HG03469 (cell line): ENCODE measurements around the gene DNAH12.
"Not testable (repeated sequence)": the region's sequence is repeated elsewhere in the genome, so short reads cannot be mapped to it uniquely, and the experiment has no call there.

ENCODE experiments used
- ATAC-seq: cut with Tn5 transposase; IDR thresholded peaks from one replicate; pipeline ENCODE4 v1.9.1; 2021; ENCODE audit warnings: mild to moderate bottlenecking, moderate library complexity, moderate number of reproducible peaks; ENCODE audit not compliant: unreplicated experiment

DNAH12 gene

DNA sequence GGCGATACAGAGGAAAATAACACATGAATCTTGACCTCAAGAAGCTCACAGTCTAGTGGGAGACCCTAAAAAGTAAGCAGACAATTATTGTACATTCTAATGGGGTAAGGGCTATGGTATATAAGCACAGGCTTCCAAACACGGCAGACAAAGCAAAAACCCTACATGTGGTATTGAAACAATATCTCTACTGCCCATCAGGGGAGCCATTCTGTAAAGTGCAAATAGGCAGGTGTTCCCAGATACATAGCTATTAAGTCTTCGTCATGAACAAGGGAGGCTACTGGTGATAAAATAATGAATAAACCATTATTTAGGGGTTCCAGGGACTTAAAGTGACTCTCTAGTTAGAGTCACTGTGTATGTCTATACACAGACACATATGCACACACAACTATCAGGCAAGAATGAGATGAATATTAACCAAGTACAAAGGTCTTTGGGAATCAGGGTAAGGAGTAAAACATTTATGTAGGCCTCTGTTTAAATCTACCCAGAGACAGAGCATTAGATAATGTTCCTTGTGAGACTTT, 213.0 kb downstream of the DNAH12 start:
- ATAC-seq: no peak

DNA sequence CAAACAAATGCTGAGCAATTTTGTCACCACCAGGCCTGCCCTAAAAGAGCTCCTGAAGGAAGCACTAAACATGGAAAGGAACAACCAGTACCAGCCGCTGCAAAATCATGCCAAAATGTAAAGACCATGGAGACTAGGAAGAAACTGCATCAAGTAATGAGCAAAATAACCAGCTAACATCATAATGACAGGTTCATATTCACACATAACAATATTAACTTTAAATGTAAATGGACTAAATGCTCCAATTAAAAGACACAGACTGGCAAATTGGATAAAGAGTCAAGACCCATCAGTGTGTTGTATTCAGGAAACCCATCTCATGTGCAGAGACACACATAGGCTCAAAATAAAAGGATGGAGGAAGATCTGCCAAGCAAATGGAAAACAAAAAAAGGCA, 217.6 kb downstream of the DNAH12 start:
- not testable (repeated sequence) for ATAC-seq

DNA sequence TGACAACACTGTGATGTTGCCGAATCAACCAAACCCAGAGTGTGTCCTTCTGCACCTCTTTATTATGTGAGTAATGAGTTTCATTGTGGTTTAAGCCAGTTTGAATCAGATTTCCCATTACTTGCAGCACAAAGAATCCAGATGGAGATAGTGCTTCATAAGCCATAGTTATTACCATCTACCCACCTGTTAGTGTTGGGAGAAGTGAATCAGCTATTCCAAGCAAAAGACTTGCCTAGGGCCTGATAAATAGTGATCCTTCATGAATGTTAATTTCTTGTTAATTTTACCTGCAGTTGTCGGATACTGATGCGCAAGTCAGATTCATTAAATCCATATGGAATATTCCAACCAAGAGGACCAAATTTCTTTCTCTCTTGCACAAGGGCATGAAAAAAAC, 229.9 kb downstream of the DNAH12 start:
- no peak for ATAC-seq

DNA sequence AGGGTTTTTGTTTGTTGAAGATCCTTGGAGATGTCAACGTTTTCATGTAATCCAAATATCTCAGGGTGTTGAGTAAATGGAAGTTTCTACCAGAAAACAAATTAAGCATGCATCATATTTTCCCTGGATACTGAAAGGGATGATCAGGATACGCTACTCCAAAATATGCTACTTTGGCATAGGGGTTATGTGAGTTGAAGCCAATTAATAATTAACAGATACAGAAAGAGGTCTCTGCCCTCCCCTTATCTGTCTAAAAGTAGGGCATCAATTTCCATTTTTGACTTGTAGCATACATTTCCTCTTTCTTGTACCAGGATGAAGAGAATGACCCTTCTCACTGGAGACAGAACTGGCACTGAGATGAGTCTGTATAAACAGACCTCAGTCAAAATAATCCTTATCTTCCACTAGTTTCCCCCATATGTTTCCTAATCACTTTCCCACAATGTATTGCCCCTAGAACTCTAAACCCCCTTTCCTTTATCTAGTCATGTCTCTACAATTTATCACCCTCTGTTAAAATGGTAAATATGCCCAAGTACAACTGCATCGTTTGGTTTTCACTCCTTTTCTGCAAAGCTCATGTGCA, 234.3 kb downstream of the DNAH12 start:
- no peak for ATAC-seq

DNA sequence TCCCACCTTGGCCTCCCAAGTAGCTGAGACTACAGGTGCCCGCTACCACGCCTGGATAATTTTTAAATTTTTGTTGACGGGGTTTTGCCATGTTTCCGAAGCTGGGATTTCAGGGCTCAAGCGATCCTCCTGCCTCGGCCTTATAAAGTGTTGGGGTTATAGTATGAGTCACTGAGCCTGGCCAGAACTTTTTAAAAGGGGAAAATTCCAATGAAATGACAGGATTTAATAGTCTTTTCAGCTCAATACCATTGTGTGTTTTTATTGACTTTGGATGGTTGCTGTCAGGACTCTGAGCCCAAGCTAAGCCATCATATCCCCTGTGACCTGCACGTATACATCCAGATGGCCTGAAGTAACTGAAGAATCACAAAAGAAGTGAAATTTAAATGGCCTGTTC, 240.6 kb downstream of the DNAH12 start:
- ATAC-seq: not testable (repeated sequence)

DNA sequence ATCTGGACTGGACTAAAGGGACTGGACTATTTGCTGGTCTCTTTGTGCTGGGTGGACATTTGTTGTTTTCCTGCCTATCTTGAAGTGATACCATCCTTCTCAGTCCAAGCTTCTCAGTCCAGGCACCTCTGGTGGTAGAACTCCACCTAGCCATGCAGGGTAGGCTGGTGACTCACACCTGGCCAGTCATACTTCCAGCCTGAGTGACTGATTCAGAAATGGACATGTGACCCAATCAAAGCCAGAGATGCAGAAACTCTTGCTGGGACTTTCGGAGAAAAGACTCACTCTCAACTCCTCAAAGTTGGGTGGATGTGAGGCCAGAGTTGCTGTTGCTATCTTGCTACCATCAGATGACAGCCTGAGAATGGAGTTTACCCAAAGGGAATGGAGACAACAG, 246.1 kb downstream of the DNAH12 start:
- no peak for ATAC-seq

DNA sequence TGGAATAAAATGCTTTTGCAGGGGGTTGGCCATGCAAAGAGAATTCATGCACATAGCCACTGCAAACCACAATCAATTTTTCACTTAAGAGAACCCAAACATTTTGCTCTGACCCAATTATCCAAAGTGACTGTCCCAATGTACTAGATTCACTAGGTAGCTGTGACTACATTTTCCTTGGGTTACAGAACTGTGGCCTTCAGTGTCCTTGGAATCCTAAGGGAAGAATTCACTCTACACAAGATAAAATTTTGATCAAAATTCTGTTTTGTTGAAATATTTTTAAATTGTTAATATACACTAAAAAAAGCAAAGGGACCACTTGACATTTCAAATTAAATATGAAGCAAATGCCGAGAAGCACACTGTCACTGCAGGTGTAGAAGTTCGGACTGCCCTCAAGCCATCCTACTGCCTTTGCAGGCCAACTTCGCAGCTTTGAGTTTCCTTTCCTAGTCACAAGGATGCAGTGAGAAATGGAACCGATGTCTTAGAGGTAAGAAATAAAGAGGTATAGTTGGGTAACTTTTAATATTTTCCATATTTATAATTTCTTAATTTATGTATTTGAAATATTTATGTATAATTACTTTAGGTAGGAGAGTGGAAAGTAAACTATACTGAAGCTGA, 251.1 kb downstream of the DNAH12 start:
- ATAC-seq: no peak

DNA sequence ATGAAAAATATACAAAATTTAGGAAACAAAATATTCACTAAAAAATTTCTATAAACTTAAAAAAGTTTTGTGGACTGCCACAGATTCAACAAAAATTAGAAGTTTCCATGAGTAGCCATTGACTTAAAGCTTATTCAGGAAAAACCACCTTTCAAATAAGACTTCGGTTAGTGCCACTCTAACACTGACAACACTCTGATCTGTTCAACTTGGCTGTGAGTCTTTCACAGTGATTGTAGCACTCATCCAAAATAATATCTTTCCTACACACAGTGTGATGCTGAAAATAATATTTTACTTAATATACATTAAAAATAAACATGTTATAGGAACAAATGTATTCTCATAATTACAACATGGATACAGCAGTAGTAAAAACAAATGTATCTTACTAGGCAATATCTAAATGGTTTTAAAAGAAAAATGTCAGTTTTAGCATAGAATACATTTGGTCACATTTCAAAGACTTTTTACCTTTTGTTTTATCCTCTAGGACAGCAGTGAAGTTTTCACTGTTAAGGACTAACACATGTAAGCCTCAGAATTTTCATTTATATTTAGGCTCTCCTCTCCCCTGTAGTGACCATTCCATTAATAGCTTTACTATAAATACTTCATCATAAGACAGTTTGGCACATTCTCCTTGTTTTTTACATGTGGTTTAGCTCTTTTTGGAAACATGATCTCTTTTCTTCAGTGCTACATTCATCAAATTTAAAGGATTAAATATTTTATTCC, 251.8 kb downstream of the DNAH12 start, which contains the start of gene ASB14:
ASB14 (minus strand) TSS at position 527 of the 738 bp plus-strand sequence. CDS start 652 bp downstream, outside the sequence.
- ATAC-seq: no peak

DNA sequence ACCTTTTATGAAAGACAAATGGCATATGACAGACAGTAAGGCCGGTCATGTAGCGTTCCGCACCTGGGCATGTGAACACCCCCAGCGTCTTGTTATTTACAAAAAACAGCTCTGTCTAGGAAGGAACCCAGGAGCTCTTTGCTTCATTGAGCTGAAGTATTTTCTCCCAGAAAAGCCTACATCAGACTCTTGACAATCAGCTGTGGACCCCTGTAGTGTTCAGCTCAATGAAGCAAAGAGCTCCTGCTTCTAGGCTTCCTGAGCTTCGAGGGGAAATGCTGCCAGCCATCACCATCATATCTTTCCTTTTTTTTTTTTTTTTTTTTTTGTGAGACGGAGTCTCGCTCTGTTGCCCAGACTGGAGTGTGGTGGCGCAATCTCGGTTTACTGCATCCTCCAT, 255.7 kb downstream of the DNAH12 start:
- ATAC-seq: no peak

DNA sequence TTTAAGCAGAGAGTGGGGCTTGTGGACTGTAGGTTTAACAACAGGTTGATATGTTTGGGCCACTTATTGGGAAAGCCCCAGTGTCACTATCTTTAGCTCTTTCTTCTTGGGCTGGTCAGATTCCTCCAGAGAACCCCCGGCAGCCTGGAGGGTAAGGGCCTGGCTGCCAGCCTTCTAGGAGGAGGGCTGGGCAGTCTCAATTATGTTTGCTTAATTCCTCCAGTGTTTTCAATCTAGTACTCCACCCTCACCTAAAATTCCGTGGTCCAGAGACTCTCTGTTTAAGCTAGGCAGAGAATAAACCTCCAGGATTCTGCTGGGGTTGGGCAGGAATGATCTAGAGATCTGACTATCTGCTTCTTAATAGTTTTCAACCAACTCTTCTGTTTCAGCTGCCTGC, 256.9 kb downstream of the DNAH12 start:
- no peak for ATAC-seq

DNA sequence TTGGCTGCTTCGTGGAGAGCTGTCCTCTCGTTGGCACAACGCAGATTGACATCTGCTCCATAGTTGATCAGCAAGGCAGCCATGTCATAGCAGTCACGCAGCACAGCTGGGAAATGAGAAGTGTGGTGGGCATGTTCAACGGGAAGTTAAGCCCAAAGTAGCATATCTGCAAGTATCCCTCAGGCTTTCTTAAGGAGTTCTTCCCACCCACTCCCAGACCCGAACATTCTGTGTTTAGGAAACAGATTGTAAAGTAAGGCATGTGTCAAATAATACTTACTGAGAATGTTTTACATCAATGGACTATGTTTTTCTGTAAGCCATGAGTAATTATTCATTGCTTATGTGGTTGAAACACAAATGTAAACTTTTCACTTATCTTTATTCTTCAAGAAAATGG, 260.8 kb downstream of the DNAH12 start:
- no peak for ATAC-seq

DNA sequence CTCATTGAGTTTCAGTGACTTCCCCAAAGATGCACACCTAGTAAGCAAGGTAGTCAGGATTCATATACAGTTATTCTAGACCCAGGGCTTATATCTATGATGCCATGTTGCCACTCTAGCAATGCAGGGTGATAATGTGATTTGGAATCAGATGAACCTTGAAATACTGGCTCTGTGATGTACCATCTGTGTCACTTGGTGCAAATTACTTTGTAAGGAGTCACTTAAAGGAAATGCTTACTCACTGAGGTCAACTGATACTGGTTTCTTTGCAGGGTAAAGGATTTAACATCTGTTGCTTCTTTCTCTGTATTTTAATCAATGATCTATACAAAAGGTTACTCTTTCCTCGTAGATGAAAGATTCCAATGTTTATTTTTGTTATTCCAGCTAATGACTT, 262.4 kb downstream of the DNAH12 start:
- ATAC-seq: no peak

DNA sequence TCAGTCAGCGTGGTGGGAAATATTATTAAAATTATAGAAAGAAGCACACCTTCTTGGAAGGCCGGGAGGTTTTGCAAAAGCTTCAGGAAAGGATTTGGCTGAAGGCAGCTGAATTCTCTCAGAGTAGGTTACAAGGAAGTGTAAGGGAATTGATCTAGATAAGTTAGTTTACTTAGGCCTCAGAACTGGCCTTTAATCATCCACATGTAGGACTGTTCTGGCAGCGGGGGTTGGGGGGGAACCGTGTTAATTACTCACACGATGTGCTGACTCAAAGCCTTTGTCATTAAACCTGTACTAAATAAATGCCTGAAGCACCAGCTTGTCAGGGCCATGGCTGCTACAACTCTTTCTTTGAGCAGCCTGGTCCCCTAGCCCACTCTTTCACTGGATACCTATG, 264.5 kb downstream of the DNAH12 start:
- ATAC-seq: no peak

DNA sequence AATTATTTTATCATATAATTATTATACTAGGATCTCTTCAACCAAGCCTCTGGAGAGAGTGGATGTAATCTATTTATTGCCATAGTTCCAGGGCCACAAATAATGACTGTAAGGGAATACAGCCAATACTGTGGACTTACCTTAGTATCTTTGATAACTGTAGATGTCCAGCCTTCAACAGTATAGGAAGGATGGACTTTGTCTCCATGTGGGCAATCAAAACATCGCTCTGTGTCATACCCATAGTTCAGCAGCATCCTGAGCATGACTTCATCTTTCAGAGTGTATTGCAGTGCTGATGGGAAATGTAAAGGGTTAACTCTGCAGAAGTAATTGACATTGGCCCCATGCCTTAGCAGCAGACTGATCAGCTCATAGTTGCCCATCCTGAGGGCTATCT, 265.9 kb downstream of the DNAH12 start:
- no peak for ATAC-seq

DNA sequence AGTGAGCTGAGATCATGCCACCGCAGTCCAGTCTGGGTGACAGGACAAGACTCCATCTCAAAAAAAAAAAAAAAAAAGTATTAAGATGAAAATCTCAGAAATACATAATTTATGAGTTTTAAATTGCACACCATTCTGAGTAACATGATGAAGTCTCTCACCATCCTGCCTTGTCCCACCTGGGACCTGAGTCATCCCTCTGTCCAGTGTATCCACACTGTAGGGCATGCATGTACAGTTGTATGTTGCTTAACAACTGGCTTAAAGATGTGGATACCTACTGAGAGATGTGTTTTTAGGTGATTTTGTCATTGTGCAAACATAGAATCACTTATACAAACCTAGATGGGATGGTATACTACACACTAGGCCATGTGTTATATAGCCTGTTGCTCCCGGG, 268.8 kb downstream of the DNAH12 start:
- no peak for ATAC-seq

DNA sequence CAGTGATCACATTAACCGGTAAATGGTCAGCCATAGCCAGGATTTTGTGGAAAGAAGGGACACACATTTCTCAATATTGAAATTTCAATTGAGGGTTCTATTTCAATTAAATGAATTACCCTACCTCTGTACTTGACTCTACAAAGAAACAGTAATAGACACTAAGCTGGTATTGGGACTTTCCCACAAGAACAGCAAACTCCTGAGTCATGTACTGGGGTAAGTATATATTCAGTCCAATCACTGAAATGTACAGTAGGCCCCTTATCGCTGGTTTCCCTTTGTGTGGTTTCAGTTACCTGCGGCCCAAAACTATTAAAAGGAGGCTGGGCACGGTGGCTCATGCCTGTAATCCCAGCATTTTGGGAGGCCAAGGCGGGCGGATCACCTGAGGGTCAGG, 269.3 kb downstream of the DNAH12 start:
- ATAC-seq: no peak

DNA sequence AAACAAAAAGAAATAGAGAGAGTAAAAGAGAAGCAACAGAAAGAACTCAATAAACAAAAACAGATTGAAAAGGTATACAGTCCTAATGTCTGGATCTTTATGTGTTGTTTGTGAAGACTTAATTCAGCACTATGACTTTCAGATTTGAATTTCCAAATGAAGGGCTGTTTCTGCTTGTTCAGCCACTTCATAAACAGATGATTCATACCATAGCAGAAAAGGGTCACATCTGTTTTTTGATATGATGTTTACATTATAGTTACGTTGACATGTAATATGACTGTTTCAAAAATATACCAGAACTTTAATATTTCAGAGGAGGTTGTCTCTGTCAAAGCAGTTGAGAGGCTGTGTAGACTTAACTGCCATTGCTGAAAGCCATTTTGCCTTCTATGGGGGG, 275.7 kb downstream of the DNAH12 start:
- ATAC-seq: no peak

DNA sequence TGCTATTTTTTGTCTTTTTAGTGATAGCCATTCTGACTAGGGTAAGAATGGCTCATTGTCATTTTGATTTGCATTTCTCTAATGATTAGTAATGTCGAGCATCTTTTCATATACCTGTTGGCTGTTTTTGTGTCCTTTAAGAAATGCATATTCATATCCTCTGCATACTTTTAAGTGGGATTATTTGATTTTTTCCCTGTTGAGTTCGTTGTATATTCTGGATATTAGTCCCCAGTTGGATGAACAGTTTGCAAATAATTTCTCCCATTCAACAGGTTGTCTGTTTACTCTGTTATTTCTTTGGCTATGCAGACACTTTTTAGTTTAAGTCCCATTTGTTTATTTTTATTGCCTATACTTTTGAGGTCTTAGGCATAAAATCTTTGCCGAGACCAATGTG, 282.2 kb downstream of the DNAH12 start:
- no peak for ATAC-seq

DNA sequence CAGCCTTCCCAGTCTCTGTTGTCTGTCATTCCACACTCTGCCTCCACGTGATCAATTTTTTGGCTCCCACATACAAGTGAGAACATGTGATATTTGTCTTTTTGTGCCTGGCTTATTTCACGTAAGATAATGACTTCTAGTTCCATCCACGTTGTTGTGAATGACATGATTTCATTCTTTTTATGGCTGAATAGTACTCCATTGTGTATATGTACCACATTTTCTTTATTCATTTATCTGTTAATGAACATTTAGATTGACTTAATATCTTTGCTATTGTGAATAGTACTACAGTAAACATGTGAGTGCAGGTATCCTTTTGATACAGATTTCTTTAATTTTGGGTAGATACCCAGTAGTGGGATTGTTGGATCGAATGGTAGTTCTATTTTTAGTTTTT, 283.0 kb downstream of the DNAH12 start:
- ATAC-seq: no peak

DNA sequence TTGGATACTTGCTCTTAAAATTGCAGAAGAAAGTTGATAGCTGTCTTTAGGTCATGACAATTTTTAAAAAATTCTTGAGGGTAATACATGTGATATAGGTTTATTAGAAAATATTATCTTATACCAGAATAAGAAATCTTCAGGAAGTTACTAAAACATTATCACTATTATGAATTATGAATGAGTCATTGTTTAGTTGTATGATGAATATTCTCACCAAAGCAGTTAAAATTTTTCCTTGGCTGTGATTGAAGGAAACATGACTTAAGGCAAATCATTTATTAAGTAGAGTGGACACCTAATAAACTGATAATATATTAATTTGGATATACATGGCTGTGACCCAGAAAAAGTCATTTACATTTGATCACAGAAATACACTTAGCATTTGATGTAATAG, 286.5 kb downstream of the DNAH12 start:
- no peak for ATAC-seq

DNA sequence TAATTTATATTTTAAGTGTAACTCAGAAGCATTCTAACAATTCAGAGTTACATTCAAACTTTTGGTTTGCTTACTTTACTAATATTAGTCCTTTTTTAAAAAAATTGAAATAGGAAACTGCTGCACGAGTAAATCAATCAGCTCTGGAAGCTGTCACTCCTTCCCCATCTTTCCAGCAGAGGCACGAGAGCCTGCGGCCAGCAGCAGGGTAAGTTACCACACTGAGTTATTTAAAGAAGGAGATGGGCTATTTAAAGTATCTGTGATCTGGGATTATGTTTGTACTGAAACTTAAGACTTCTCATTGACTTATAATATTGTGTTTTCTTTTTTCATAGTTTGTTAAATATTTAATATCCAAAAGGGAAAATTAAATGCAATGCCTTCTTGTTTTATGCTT, 287.3 kb downstream of the DNAH12 start:
- ATAC-seq: no peak

DNA sequence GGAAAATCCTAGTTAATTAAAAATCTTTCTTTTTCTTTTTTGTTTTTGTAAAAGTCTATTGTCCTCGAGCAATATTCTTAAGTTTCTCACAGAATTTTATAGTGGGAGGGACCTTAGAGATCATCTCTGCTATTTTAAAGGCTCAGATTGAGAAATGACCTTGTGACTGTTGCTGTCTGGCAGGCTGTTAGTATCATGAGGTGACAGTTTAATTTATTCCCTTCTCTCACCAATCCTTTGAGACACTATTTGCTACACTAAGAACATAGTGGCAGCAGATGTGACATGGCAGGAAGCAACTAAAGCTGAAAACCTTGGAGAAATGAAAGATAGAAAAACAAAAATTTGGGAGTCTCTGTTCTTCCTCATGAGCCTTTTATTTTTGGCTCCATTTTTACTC, 291.7 kb downstream of the DNAH12 start:
- no peak for ATAC-seq
